CD4-positive, alpha-beta T cell treated with Interleukin-12 subunit alpha and Interleukin-12 subunit beta, for 1 hour (primary cell): Measurements from ENCODE around the gene ERG.

Experiments
- DNase-seq: peaks from one replicate; pipeline ENCODE4 v3.0.0-alpha.2; 2020

Gene ERG

GRCh38 chr21:38498057-38498833 is at the start of gene ERG:
Gene ERG, minus strand, starts transcription at chr21:38498477. Its CDS starts 97 bp downstream, at chr21:38498380.
- no peak for DNase-seq

GRCh38 chr21:38544661-38545060 is 46.4 kb upstream of the ERG start:
- DNase-seq, result no peak

GRCh38 chr21:38542263-38542662 is 44.0 kb upstream of the ERG start:
- no peak for DNase-seq

- DNase-seq, result no peak
Measured at GRCh38 chr21:38538353-38538752, 40.1 kb upstream of the ERG start.

GRCh38 chr21:38534591-38534990 is 36.3 kb upstream of the ERG start:
- no peak for DNase-seq

- no peak for DNase-seq
Measured at GRCh38 chr21:38533887-38534286, 35.6 kb upstream of the ERG start.

- no peak for DNase-seq
Measured at GRCh38 chr21:38531591-38531990, 33.3 kb upstream of the ERG start.

- DNase-seq, result no peak
Measured at GRCh38 chr21:38531039-38531541, 32.8 kb upstream of the ERG start.

- no peak for DNase-seq
Measured at GRCh38 chr21:38527737-38528136, 29.5 kb upstream of the ERG start.

- DNase-seq, result no peak
Measured at GRCh38 chr21:38525454-38525853, 27.2 kb upstream of the ERG start.

GRCh38 chr21:38524168-38525153 is 26.2 kb upstream of the ERG start:
- no peak for DNase-seq

- no peak for DNase-seq
Measured at GRCh38 chr21:38520511-38520910, 22.2 kb upstream of the ERG start.

- no peak for DNase-seq
Measured at GRCh38 chr21:38511662-38512243, 13.5 kb upstream of the ERG start.

- DNase-seq, result no peak
Measured at GRCh38 chr21:38511198-38511597, 12.9 kb upstream of the ERG start.

- no peak for DNase-seq
Measured at GRCh38 chr21:38507374-38507942, 9.2 kb upstream of the ERG start.

GRCh38 chr21:38506661-38507281 is 8.5 kb upstream of the ERG start:
- DNase-seq, result no peak

- DNase-seq, result peak; percentile 8
Measured at GRCh38 chr21:38505654-38506523, 7.6 kb upstream of the ERG start.

GRCh38 chr21:38504066-38504465 is 5.8 kb upstream of the ERG start:
- no peak for DNase-seq

GRCh38 chr21:38503583-38503982 is 5.3 kb upstream of the ERG start:
- no peak for DNase-seq

- DNase-seq, result no peak
Measured at GRCh38 chr21:38500073-38500472, 1.8 kb upstream of the ERG start.

- no peak for DNase-seq
Measured at GRCh38 chr21:38499296-38499695, 1.0 kb upstream of the ERG start.
